Measurements from ENCODE around the gene TGM5.
"Not testable (repeated sequence)": the region's sequence is repeated elsewhere in the genome, so short reads cannot be mapped to it uniquely, and the experiment has no call there.

The TGM5 gene

DNA sequence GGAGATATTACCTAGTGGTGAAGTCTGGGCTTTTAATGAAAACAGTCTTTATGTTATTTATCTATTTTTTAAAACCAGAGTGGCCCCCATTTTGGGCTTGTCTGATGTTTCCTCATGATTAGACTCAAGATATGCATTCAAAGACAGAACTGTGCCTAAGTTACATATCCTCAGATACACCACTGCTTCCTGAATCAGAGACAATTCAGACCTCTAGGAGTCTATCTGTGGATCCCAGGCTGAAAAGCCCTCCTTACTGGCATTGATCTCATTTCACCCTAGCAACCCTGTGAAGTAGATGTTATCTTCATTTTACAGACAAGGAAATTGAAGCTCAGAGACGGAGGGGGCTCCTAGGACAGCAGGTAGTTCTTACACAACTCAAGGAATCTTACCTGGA is 16.8 kb upstream of the TGM5 start:
- H3K9me3 Mint-ChIP-seq, result no peaks in the 10 kb centered on the region
- no peak for DNase-seq
- H3K27me3 Mint-ChIP-seq, result peaks cover 34 to 68% of the 10 kb centered on the region in 2 donors
- no peak overlapping the region for H3K27ac Mint-ChIP-seq
- H3K36me3 Mint-ChIP-seq (ENCODE audit: insufficient read depth), result no peaks in the 10 kb centered on the region
- H3K4me3 Mint-ChIP-seq, result no peak overlapping the region
- no peak for ATAC-seq (replicated peaks)
- H3K4me1 Mint-ChIP-seq (ENCODE audit: low read depth in 2 of 2), result peaks cover 4 to 5% of the 10 kb centered on the region in 2 donors

DNA sequence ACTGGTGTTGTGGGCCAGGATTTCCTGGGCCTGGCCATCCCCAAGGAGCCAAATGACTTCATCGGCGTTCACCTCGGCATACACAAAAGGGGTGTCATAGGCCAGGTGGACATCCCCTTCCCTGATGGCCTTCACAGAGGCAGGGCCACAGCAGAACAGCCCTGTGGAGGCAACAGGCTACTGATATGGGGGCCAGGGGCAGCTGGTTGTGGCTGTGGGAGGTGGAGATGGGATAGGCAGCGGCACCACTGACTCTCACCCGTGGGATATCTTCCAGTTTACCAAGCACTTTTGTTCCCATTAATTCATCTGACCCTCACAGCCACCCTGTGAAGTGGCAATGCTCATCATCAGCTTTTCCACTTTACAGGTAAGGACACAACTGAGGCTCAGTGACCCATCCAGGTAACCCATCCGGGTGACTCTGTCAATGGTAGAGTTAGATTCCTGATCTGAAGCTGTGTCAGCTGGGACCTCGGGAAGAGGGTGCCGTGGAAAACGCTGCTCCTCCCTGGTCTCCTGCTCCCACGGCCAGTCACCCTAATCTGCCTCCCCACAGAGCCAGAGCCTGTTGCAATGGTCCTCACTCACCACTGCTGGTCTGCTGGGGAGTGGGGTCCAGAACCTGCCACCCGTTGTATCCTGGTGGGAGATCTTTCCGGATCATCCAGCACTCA is 15.3 kb upstream of the TGM5 start:
- Mint-ChIP-seq H3K27me3 (peaks cover 27 to 60% of the 10 kb centered on the region in 2 donors), H3K36me3 (ENCODE audit: insufficient read depth) (no peaks in the 10 kb centered on the region), H3K4me3 (no peak overlapping the region), H3K9me3 (no peaks in the 10 kb centered on the region), H3K4me1 (ENCODE audit: low read depth in 2 of 2) (peaks cover 5 to 6% of the 10 kb centered on the region in 2 donors), H3K27ac (no peak overlapping the region)
- no peak for DNase-seq
- no peak for ATAC-seq (replicated peaks)

DNA sequence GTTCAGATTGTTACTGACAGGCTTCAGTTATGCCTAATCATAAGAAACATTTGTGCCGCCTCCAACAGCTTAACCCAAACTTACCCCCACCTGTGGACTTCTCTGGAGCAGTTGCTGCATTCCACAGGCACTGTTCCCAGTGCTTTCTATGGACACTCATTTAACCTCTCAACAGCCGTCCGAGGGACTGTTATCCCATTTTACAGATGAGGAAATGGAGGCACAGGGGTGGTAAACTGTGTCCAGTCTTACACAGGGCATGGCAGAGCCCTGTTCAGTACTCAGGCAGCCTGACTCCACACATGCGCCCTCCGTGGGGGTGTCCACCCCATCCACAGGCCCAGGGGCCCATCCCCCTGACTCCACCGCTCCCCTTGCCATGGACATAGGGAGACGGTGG is 14.3 kb upstream of the TGM5 start:
- Mint-ChIP-seq H3K27ac (no peak overlapping the region), H3K9me3 (no peaks in the 10 kb centered on the region), H3K36me3 (ENCODE audit: insufficient read depth) (no peaks in the 10 kb centered on the region), H3K27me3 (peaks cover 27 to 54% of the 10 kb centered on the region in 2 donors), H3K4me3 (no peak overlapping the region), H3K4me1 (ENCODE audit: low read depth in 2 of 2) (peaks cover 5 to 6% of the 10 kb centered on the region in 2 donors)
- ATAC-seq (replicated peaks), result no peak
- no peak for DNase-seq

DNA sequence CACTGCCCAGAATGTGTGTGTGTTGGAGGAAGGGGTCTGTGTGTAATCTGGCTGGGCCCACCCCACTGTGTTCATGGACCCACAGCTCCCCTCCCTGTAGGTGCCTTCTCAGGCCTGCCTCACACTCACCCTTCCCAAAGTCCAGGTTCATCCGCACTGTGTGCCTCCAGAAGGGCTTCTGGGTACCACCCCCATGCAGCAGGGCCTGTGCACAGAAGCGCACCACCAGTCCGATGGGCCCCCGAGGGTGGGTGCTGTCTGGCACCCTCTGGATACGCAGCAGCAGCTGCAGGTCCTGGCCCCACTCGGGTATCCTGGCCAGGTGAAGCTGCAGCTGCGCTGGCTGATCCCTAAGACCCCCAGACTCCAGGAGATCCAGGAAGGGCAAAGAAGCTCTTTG is 12.8 kb upstream of the TGM5 start:
- H3K4me3 Mint-ChIP-seq, result no peak overlapping the region
- no peak overlapping the region for H3K27ac Mint-ChIP-seq
- ATAC-seq (replicated peaks), result no peak
- DNase-seq, result no peak
- H3K27me3 Mint-ChIP-seq, result peaks cover 26 to 54% of the 10 kb centered on the region in 2 donors
- H3K9me3 Mint-ChIP-seq, result no peaks in the 10 kb centered on the region
- H3K36me3 Mint-ChIP-seq (ENCODE audit: insufficient read depth), result no peaks in the 10 kb centered on the region
- H3K4me1 Mint-ChIP-seq (ENCODE audit: low read depth in 2 of 2), result peaks cover 0 to 2% of the 10 kb centered on the region in 2 donors

DNA sequence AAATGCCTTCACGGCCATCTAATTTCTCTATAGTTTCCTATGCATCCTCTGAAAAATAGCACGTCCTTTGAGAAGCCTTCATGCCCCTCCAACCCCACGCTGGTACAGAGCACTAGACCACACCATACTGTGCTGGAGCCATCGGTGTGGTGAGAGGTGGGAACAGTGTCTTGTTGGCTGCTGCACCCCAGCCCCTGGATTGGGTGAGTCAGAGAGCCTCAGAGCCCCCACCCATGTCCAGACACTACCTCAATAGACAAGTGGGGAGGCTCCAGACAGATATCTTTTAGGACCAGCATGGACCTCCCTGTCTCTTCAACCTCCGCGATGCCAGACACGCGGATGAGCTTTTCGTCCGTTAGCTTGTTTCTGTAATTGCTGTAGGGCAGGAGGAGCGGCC is 12.1 kb upstream of the TGM5 start:
- peaks cover 0 to 2% of the 10 kb centered on the region in 2 donors for H3K4me1 Mint-ChIP-seq (ENCODE audit: low read depth in 2 of 2)
- peaks cover 31 to 59% of the 10 kb centered on the region in 2 donors for H3K27me3 Mint-ChIP-seq
- H3K36me3 Mint-ChIP-seq (ENCODE audit: insufficient read depth), result no peaks in the 10 kb centered on the region
- no peaks in the 10 kb centered on the region for H3K9me3 Mint-ChIP-seq
- no peak overlapping the region for H3K27ac Mint-ChIP-seq
- DNase-seq, result no peak
- ATAC-seq (replicated peaks), result no peak
- H3K4me3 Mint-ChIP-seq, result no peak overlapping the region

DNA sequence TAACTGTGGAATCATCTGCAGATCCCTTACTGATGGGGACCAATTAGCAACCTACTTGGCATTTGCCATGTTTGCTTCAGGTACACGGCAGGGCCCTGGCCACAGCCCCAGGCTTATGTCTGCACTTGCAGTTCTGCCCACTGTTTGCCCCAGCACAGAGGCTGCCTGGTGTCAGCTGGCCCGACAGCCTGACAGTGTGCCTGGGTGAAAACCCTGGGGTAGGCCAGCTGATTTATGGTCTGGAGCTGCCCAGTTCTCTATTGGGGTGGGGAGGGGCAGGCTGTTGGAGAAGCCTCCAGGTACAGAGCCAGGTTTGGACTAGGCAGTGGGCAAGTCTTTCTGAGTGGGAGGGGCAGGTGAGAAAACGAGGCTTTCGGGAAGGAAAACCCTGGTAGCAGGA is 11.2 kb upstream of the TGM5 start:
- Mint-ChIP-seq H3K27me3 (peaks cover 31 to 69% of the 10 kb centered on the region in 2 donors), H3K9me3 (no peaks in the 10 kb centered on the region), H3K4me3 (no peak overlapping the region), H3K36me3 (ENCODE audit: insufficient read depth) (no peaks in the 10 kb centered on the region), H3K4me1 (ENCODE audit: low read depth in 2 of 2) (peaks cover 0 to 2% of the 10 kb centered on the region in 2 donors), H3K27ac (no peak overlapping the region)
- ATAC-seq (replicated peaks) (no peak), DNase-seq (no peak)

DNA sequence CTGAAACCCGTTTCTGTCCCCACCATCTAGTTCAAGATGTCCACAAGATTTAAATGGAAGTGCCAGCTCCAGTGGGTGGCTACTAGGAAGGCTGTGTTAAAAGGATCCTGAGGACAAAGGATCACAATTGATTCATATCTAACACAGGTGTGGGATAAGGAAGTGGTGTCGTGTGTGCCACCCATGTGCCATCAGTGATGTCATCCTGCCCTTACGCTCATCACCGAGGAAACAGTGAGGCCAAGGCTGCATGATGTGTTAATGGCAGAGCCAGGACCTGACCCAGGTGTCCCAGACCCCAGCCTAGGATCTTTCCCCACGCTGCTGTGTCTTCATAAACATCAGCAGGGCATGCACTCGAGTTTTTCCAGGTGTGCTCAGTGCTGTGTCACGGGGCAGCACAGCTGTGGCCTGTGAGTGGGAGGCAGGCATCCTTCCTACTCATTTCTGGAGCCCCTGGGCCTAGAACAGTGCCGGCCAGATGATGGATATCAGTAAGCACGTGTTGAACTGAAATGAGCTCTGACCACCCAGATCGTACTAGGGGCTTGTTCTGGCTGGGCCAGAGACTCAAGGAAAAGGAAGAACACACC is 10.6 kb upstream of the TGM5 start:
- DNase-seq (no peak), ATAC-seq (replicated peaks) (no peak)
- no peaks in the 10 kb centered on the region for H3K36me3 Mint-ChIP-seq (ENCODE audit: insufficient read depth)
- H3K27ac Mint-ChIP-seq, result no peak overlapping the region
- no peak overlapping the region for H3K4me3 Mint-ChIP-seq
- H3K9me3 Mint-ChIP-seq, result no peaks in the 10 kb centered on the region
- peaks cover 0 to 2% of the 10 kb centered on the region in 2 donors for H3K4me1 Mint-ChIP-seq (ENCODE audit: low read depth in 2 of 2)
- peaks cover 31 to 71% of the 10 kb centered on the region in 2 donors for H3K27me3 Mint-ChIP-seq

DNA sequence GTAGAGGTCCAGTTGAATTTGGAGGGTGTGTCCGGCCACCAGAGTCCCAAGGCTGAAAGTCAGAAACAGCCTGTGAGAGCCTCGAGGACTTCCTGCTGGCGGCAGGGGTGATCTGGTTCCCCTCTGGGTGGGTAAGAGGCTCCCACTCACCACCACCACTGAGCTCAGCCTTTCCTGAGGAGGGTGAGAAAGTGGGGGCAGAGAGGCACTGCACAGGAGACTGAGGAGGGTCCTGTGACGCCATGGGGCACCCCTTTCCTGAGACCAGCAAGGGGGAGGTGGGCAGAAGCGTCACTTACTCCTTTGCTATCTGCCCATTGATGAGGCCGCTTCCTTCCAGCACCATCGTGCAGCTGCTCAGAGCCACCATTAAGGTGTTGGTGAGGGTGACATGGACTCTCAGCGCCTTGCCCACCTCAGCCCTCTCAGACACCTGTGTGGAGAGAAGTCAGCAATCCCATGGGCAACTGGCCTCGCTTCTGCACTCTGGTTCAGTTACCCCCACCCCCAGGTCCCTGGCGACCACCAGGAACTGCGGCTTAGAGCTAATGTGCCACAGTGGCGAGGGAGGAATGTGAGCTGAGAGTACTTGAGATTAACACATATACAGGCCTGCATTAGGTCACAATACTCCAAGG is 10.0 kb upstream of the TGM5 start:
- Mint-ChIP-seq H3K27ac (no peak overlapping the region), H3K36me3 (ENCODE audit: insufficient read depth) (no peaks in the 10 kb centered on the region), H3K4me3 (no peak overlapping the region), H3K27me3 (peaks cover 31 to 66% of the 10 kb centered on the region in 2 donors), H3K9me3 (no peaks in the 10 kb centered on the region), H3K4me1 (ENCODE audit: low read depth in 2 of 2) (peaks cover 0 to 2% of the 10 kb centered on the region in 2 donors)
- ATAC-seq (replicated peaks) (no peak), DNase-seq (no peak)

DNA sequence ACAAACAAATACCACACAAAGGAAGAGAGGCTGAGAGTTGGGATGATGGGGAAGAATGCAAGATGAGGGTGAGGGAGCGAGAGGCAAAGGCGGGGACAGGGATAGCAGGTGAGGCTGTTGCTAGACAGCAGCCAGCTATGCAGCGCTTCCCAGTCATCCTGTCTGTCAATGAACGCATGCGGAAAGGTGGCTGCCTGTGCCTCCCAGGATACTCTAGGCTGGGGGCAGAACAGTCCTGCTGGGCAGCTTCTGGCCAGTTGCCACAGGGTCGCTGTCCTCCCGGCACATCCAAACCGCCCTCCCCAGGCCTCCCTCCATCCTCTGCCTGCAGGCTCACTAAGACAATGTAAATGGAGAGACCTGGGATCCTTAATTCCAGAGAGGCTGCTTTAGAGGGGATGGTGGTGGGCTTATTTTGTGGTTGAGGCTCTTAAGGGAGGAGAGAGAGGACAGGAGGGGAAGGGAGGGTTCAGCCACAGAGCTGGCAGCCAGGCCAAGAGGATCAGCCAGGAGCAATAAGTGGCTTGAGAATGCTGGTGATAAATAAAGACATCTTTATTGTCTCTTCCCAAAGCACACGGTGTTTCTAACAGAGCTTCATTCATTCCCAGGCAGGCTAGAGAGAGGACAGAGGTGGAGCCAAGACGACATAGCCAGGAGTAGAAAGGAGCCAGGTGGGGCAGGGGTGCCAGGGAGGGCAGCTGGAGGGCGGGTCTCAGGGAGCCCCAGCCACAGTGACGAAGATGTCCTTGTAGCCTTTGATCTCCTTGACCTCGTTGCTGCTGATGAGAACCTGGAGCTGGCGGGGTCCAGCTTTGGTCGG is 9.2 kb upstream of the TGM5 start:
- peaks cover 31 to 63% of the 10 kb centered on the region in 2 donors for H3K27me3 Mint-ChIP-seq
- H3K36me3 Mint-ChIP-seq (ENCODE audit: insufficient read depth), result no peaks in the 10 kb centered on the region
- H3K4me3 Mint-ChIP-seq, result no peak overlapping the region
- peaks cover 0 to 2% of the 10 kb centered on the region in 2 donors for H3K4me1 Mint-ChIP-seq (ENCODE audit: low read depth in 2 of 2)
- no peaks in the 10 kb centered on the region for H3K9me3 Mint-ChIP-seq
- ATAC-seq (replicated peaks) (no peak), DNase-seq (no peak)
- no peak overlapping the region for H3K27ac Mint-ChIP-seq

DNA sequence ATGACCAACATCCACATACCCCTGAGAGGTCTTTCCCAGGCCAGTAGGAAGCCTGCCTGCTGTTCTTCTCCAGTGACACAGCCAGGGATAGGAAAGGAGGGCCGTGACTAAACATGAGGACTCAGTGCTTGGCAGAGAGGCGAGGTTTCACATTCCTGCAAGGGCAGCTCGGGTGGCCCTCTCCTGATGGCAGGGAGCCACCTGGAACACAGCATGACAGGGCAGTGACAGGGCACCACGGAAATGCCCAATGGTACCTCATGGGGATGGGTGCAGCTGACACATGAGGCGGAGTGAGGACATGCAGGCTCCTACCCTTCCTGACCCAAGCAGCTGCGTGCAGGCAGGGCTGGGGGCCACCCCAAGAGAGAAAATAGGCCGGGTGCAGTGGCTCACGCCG is 7.4 kb upstream of the TGM5 start:
- Mint-ChIP-seq H3K36me3 (ENCODE audit: insufficient read depth) (no peaks in the 10 kb centered on the region), H3K9me3 (no peaks in the 10 kb centered on the region), H3K4me1 (ENCODE audit: low read depth in 2 of 2) (peaks cover 0 to 6% of the 10 kb centered on the region in 2 donors), H3K27me3 (peaks cover 37 to 65% of the 10 kb centered on the region in 2 donors), H3K27ac (no peak overlapping the region), H3K4me3 (no peak overlapping the region)
- no peak for DNase-seq
- ATAC-seq (replicated peaks), result no peak

DNA sequence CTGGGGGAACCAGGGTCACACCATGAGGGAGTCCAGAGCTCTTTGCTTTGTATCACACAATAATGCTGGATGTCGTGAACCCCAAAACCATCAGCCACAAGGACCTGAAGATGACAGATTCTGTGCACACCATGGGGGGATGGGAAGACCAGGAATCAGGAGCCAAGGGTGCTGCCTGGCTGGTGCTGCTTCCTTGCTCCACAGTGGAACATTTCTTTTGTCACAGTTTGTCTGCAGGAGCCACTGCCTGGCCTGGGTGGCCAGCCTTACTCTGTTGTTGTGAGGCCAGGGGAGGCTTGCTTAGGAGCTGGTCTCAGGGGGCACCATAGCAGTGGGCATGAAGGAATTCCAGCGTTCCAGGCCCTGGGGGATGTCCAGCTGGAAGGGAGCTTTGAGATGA is 6.5 kb upstream of the TGM5 start:
- peaks cover 37 to 67% of the 10 kb centered on the region in 2 donors for H3K27me3 Mint-ChIP-seq
- H3K27ac Mint-ChIP-seq, result no peak overlapping the region
- peaks cover 0 to 6% of the 10 kb centered on the region in 2 donors for H3K4me1 Mint-ChIP-seq (ENCODE audit: low read depth in 2 of 2)

DNA sequence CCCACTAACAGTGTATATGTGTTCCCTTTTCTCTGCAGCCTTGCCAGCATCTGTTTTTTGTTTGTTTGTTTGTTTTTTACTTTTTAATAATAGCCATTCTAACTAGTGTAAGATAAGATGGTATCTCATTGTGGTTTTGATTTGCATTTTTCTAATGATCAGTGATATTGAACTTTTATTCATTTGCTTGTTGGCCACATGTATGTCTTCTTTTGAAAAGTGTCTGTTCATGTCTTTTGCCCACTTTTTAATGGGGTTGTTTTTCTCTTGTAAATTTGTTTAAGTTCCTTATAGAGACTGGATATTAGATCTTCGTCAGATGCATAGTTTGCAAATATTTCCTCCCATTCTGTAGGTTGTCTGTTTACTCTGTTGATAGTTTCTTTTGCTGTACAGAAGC is 5.2 kb upstream of the TGM5 start:
- H3K36me3 Mint-ChIP-seq (ENCODE audit: insufficient read depth); ATAC-seq (replicated peaks); H3K4me1 Mint-ChIP-seq (ENCODE audit: low read depth in 2 of 2); DNase-seq; H3K9me3 Mint-ChIP-seq; H3K4me3 Mint-ChIP-seq; H3K27ac Mint-ChIP-seq: not testable (repeated sequence)
- peaks cover 37 to 73% of the 10 kb centered on the region in 2 donors for H3K27me3 Mint-ChIP-seq

More for the DNA sequence above, 6.5 kb upstream of the TGM5 start:
- no peak overlapping the region for H3K4me3 Mint-ChIP-seq
- ATAC-seq (replicated peaks) (no peak), DNase-seq (no peak)
- no peaks in the 10 kb centered on the region for H3K9me3 Mint-ChIP-seq
- no peaks in the 10 kb centered on the region for H3K36me3 Mint-ChIP-seq (ENCODE audit: insufficient read depth)

DNA sequence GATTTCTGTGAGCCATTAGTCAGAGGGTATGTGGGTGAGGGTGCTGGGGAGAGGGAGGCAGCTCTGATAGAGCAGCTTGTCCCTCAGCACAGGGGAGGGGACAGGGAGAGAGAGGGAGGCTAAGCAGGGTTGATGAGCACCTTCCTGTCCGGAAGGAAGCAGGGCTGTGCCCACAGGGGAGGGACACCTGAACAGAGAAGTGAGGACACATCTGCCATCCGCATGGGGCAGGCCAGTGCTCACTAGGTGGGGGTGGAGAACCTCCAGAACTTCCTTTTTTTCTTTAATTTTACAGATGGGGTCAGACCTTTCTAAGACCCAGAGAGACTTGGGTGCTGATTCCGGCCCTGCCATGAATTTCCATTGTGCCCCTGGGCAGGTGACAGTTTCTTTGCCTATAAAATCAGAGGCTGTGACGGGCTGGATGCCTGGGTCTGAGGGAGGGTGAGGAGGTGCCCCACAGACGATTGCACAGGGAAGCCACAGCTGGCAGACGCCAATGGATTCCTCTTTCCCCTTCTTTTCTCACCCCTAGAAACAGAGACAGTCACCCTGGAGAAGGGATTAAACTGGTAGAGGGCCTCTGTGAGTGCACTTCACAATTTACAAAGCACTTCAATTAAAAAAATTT is 4.1 kb upstream of the TGM5 start:
- Mint-ChIP-seq H3K4me1 (ENCODE audit: low read depth in 2 of 2) (peaks cover 0 to 4% of the 10 kb centered on the region in 2 donors), H3K9me3 (no peaks in the 10 kb centered on the region), H3K27ac (no peak overlapping the region), H3K4me3 (no peak overlapping the region), H3K27me3 (peaks cover 37 to 71% of the 10 kb centered on the region in 2 donors), H3K36me3 (ENCODE audit: insufficient read depth) (no peaks in the 10 kb centered on the region)
- ATAC-seq (replicated peaks) (peak; percentile 56), DNase-seq (no peak)
